Tibial nerve (tissue), 4 donors: ENCODE data around the gene ASB13. TPM values are rescaled to one million over a fixed set of nuclear protein-coding genes. Genes with fewer than 3 reads are reported as not detected.

Source experiments
- DNase-seq, 2 donors: peaks; one replicate each; pipeline ENCODE4 v3.0.0-alpha.2; 2019; ENCODE audit warnings: low spot score in 2 of 2
- H3K27ac ChIP-seq, 4 donors: fragments of 200-600 bp; sonication (generic) in 3 of 4; one replicate each; pipeline ENCODE4 v1.5.1; 2017 to 2019; ENCODE audit warnings: mild to moderate bottlenecking in 1 of 4
- H3K27me3 ChIP-seq, 2 donors: fragments of 200-600 bp; sonication (generic) in 1 of 2; one replicate each; pipeline versions ENCODE4 v1.5.1 to v1.6.0; 2017 to 2019
- H3K36me3 ChIP-seq, 3 donors: fragments of 200-600 bp; sonication (generic); one replicate each; pipeline ENCODE4 v1.5.1; 2018 to 2019
- H3K4me1 ChIP-seq, 4 donors: fragments of 200-600 bp; sonication (generic) in 3 of 4; one replicate each; pipeline ENCODE4 v1.5.1; 2017 to 2019
- H3K4me3 ChIP-seq, 4 donors: fragments of 200-600 bp; sonication (generic) in 3 of 4; one replicate each; pipeline ENCODE4 v1.5.1; 2017 to 2019; ENCODE audit warnings: mild to moderate bottlenecking in 1 of 4, moderate library complexity in 1 of 4
- H3K9me3 ChIP-seq, 4 donors: fragments of 200-600 bp; sonication (generic) in 3 of 4; one replicate each; pipeline ENCODE4 v1.5.1; 2017 to 2019
- CTCF ChIP-seq, 5 experiments: fragments of 200-600 bp in 3 of 5; fragments of 450-650 bp in 2 of 5; sonication (generic) in 3 of 5; IDR thresholded peaks; one replicate each; pipeline ENCODE4 v1.5.1; 2016 to 2019; ENCODE audit warnings: antibody characterized with exemption in 5 of 5, mild to moderate bottlenecking in 3 of 5, moderate library complexity in 2 of 5
- EP300 ChIP-seq, 2 donors: sonication (generic); formaldehyde crosslinking; IDR thresholded peaks; one replicate each; pipeline ENCODE4 v1.6.1; 2017; ENCODE audit warnings: antibody characterized with exemption in 2 of 2, mild to moderate bottlenecking in 1 of 2
- POLR2A ChIP-seq, 2 donors: fragments of 450-650 bp; IDR thresholded peaks; one replicate each; pipeline ENCODE4 v1.6.1; 2017; ENCODE audit warnings: antibody characterized with exemption in 2 of 2, mild to moderate bottlenecking in 2 of 2, moderate library complexity in 2 of 2
- WGBS, 2 donors: methylation state at CpG; one replicate each; pipeline ENCODE4 v1.1.5; 2018; 5-methylcytosine and 5-hydroxymethylcytosine counted together
- total RNA-seq, 4 donors: library from RNA; depleted of rRNA; stranded (reverse); fragments of >200 nt; gene quantifications; one replicate each; pipeline ENCODE4 v1.1.0, GENCODE V29; 2016

ASB13 gene
- total RNA-seq, 4 donors from 2014 or later, result 18.3 to 39.2 (median 32.3) TPM

GRCh38 chr10:5670662-5671375 lies 4.4 kb upstream of the ASB13 start:
- peaks cover 0 to 5% (median 0%) of the 10 kb centered on the region in 4 donors for H3K9me3 ChIP-seq
- H3K36me3 ChIP-seq, result no peaks in the 10 kb centered on the region
- no peaks in the 10 kb centered on the region for H3K27me3 ChIP-seq
- no peak overlapping the region for H3K27ac ChIP-seq
- peaks cover 0 to 12% (median 4%) of the 10 kb centered on the region in 4 donors for H3K4me1 ChIP-seq
- H3K4me3 ChIP-seq, result no peak overlapping the region
- DNase-seq, result no peak
- TF ChIP-seq EP300 (IDR thresholded peaks at IDR 0.05) (no peak), POLR2A (IDR thresholded peaks at IDR 0.05) (no peak), CTCF (IDR thresholded peaks at IDR 0.05) (no peak)
- 73 to 78% methylated on average over 8 of the region's 8 CpGs for WGBS, 2 donors

GRCh38 chr10:5669604-5670003 lies 3.2 kb upstream of the ASB13 start:
- Histone ChIP-seq H3K36me3 (no peaks in the 10 kb centered on the region), H3K4me3 (no peak overlapping the region), H3K27me3 (no peaks in the 10 kb centered on the region), H3K9me3 (peaks cover 0 to 5% (median 0%) of the 10 kb centered on the region in 4 donors), H3K4me1 (peaks cover 0 to 22% (median 4%) of the 10 kb centered on the region in 4 donors), H3K27ac (no peak overlapping the region)
- no peak for DNase-seq
- TF ChIP-seq CTCF (IDR thresholded peaks at IDR 0.05) (no peak), POLR2A (IDR thresholded peaks at IDR 0.05) (no peak), EP300 (IDR thresholded peaks at IDR 0.05) (no peak)
- 84 to 89% methylated on average over 1 of the region's 1 CpG for WGBS, 2 donors

- H3K36me3 ChIP-seq, result no peaks in the 10 kb centered on the region
- H3K9me3 ChIP-seq, result peaks cover 0 to 2% (median 0%) of the 10 kb centered on the region in 4 donors
- no peak overlapping the region for H3K27ac ChIP-seq
- TF ChIP-seq CTCF (IDR thresholded peaks at IDR 0.05) (no peak), POLR2A (IDR thresholded peaks at IDR 0.05) (no peak)
- no peak overlapping the region for H3K4me3 ChIP-seq
- no peaks in the 10 kb centered on the region for H3K27me3 ChIP-seq
- DNase-seq, result no peak
- H3K4me1 ChIP-seq, result peaks cover 0 to 32% (median 4%) of the 10 kb centered on the region in 4 donors
- WGBS, 2 donors, result 82 to 87% methylated on average over 4 of the region's 4 CpGs
Measured at GRCh38 chr10:5668429-5668828, 2.0 kb upstream of the ASB13 start.

DNA sequence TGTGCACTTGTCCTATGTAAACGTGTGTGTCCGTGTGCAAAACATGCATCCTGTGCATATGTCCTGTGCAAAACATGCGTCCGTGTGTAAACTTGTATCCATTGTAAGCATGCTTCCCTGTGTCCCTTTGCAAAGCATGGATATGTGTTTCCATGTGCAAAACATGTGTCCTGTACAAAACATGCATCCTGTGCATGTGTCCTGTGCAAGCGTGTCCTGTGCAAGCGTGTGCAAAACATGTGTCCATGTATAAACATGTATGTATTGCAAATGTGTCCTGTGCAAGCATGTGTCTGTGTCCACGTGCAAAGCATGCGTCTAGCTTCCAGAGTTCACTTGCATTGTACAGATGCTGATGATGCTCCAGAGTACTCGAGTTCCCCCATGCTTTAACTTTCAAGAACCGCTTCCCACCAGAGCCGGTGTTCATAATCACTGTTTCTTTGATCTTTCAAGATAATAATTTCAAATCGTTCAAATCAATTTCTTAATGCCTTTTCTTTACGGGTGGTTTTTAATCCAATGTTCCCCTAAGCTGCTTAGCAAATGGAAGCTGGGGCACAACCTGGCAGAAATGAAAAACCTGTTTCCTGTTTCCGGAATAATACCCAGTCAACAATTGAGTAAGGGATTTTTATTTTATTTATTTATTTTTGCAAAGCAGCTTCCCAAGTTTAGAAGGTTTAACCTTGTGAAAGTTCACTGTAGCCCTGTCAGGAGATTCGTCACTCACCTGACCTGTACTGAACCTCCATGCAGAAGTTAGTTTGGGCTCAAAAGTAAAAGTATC lies 641 bp upstream of the ASB13 start:
- peaks cover 0 to 32% (median 4%) of the 10 kb centered on the region in 4 donors for H3K4me1 ChIP-seq
- H3K9me3 ChIP-seq, result no peaks in the 10 kb centered on the region
- TF ChIP-seq CTCF (IDR thresholded peaks at IDR 0.05) (no peak), EP300 (IDR thresholded peaks at IDR 0.05) (no peak), POLR2A (IDR thresholded peaks at IDR 0.05) (no peak)
- peak overlapping the region in 1 of 4 donors; percentile 86 for H3K27ac ChIP-seq
- no peak for DNase-seq
- H3K36me3 ChIP-seq, result no peaks in the 10 kb centered on the region
- peak overlapping the region; percentile 49 to 97 (median 80) for H3K4me3 ChIP-seq
- H3K27me3 ChIP-seq, result no peaks in the 10 kb centered on the region
- 49 to 50% methylated on average over 14 to 15 of the region's 15 CpGs for WGBS, 2 donors
